Measurements from ENCODE around the gene TXLNB. TPM values are rescaled to one million over a fixed set of nuclear protein-coding genes. Genes with fewer than 3 reads are reported as not detected.

TXLNB gene
- total and polyA plus RNA-seq, 2 donors (not counting 3 experiments of a cell fraction or from before 2014, with no cell fraction given), result 0.04 to 0.18 TPM

- ChIA-PET CTCF (no interaction called here), POLR2A (no interaction called here)
- Histone ChIP-seq H3K9me3 (replicated peaks; ENCODE audit: control insufficient read depth, insufficient read depth, low read length) (no peaks in the 10 kb centered on the region), H3K4me3 (replicated peaks in 1 of 3; ENCODE audit: insufficient read depth in 1 of 3, low read depth in 1 of 3, low read length in 3 of 3) (no peak overlapping the region), H4K20me1 (replicated peaks; ENCODE audit: control insufficient read depth, extremely low read depth, insufficient read depth, low read length) (no peaks in the 10 kb centered on the region), H3K9me1 (replicated peaks; ENCODE audit: control insufficient read depth, extremely low read depth, insufficient read depth, low read length) (no peaks in the 10 kb centered on the region), H2AFZ (ENCODE audit: low read depth, low read length) (no peak overlapping the region), H3K4me2 (ENCODE audit: insufficient read depth, low read length) (no peak overlapping the region), H3K9ac (replicated peaks; ENCODE audit: extremely low read depth, insufficient read depth, low read length) (no peak overlapping the region), H3K79me2 (ENCODE audit: control insufficient read depth, insufficient read depth, low read length) (no peaks in the 10 kb centered on the region), H3K27me3 (ENCODE audit: control insufficient read depth in 2 of 2, insufficient read depth in 2 of 2, low read length in 2 of 2) (no peaks in the 10 kb centered on the region), H3K36me3 (ENCODE audit: control insufficient read depth in 2 of 2, extremely low read depth in 1 of 2, insufficient read depth in 2 of 2, low read length in 2 of 2) (no peaks in the 10 kb centered on the region), H3K27ac (ENCODE audit: insufficient read depth, low read depth, low read length) (no peak overlapping the region), H3K4me1 (ENCODE audit: control insufficient read depth, extremely low read depth, insufficient read depth, low read length) (no peaks in the 10 kb centered on the region)
- FAIRE-seq (no peak), DNase-seq (ENCODE audit: low read depth, low spot score) (no peak)
- no peak for TF ChIP-seq JUN (IDR thresholded peaks at IDR 0.05; ENCODE audit: borderline replicate concordance, insufficient read depth, insufficient read length, low read depth)
- no peak for TF ChIP-seq MAX (IDR thresholded peaks at IDR 0.05; ENCODE audit: insufficient read depth, insufficient read length)
- TF ChIP-seq POLR2A (IDR thresholded peaks at IDR 0.05; ENCODE audit: low read depth, low read length), result no peak
- TF ChIP-seq POLR2AphosphoS5 (IDR thresholded peaks at IDR 0.05; ENCODE audit: insufficient read depth, low read depth, low read length), result no peak
- no peak for TF ChIP-seq GATA2 (IDR thresholded peaks at IDR 0.05; ENCODE audit: insufficient read depth, insufficient read length, low read depth, low read length)
- no peak for TF ChIP-seq MYC (IDR thresholded peaks at IDR 0.05; ENCODE audit: low read depth, low read length)
- TF ChIP-seq CTCF (IDR thresholded peaks at IDR 0.05; ENCODE audit: extremely low read depth in 1 of 2, insufficient read depth in 1 of 2, low read depth in 1 of 2, low read length in 2 of 2), result no peak
- TF ChIP-seq FOS (IDR thresholded peaks at IDR 0.05; ENCODE audit: borderline replicate concordance, insufficient read depth, low read length), result no peak
- no peak for TF ChIP-seq EZH2 (IDR thresholded peaks at IDR 0.05; ENCODE audit: borderline replicate concordance, low read depth, low read length, severe bottlenecking)
- intact Hi-C loops (cut with micrococcal nuclease), result no loop called here
- BruUV-seq (replicated peaks), result no TSS peak
- dilution Hi-C loops (cut with MboI; ENCODE audit: extremely low pct_ligation_motif_present, low sequenced_read_pairs), result no loop called here
Observed at GRCh38 chr6:139337830-139338229, 46.0 kb upstream of the TXLNB start.

All from endothelial cell of umbilical vein (primary cell).